ENCODE measurements around the gene ZNF438. TPM values are rescaled to one million over a fixed set of nuclear protein-coding genes. Genes with fewer than 3 reads are reported as not detected.

Gene ZNF438
- total and polyA plus RNA-seq, 2 of the 13 experiments (the other 11 are each of a cell fraction or from before 2014, with no cell fraction given) = 0.75 to 0.83 TPM

DNA sequence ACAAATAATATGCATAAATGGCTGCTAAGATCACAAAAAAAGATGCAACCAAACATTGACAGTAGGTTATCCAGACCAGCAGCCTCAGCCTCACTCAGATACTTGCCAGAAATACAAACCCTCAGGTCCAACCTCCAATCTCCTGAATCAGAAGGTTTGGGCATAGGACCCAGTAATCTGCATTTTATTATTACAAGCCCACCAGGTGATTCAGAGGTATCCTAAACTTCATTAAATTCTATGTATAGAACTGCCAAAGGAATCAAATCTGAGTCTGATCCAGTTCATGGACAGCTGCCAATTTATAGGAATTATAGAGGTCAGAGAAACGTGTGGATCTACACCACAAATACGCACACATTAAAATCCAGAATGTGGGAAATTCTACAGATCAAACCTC lies 41.3 kb downstream of the ZNF438 start (continued):
- TF ChIP-seq ARID2 (CRISPR knock-in tag; IDR thresholded peaks at IDR 0.05; ENCODE audit: borderline replicate concordance) (no peak), ZNF275 (CRISPR knock-in tag; IDR thresholded peaks at IDR 0.05; ENCODE audit: borderline replicate concordance) (no peak), ZNF713 (CRISPR knock-in tag; IDR thresholded peaks at IDR 0.05) (no peak)

DNA sequence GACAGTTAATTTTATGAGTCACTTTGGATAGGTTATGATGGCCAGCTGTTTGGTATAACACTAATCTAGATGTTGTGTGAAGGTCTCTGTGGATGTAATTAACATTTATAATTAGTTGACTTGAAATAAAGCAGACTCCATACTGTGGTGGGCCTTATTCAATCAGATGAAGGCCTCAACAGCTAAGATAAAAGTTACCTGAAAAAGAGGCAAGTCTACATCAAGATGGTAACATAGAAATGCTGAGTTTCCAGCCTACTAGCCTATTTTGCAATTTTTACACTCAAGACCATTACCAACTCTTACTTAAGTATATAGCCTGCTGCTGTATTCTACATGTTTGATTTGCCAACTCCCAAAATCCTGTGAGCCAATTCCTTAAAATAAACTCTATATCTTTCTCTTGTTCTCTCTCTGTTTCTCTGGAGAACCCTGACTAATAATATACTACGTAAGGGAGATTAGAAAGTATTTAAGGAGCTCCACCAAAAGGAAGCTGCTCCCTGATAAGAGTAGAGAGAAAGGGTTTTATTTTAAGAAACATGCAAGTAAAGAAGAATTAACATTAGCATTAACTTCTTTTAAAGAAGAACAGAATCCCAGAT lies 42.7 kb downstream of the ZNF438 start:
- Histone ChIP-seq H3K4me3 (replicated peaks in 1 of 3; ENCODE audit: insufficient read depth in 1 of 3, low read depth in 2 of 3, low read length in 3 of 3) (no peak overlapping the region), H2AFZ (ENCODE audit: low read length) (no peak overlapping the region), H3K36me3 (replicated peaks in 1 of 2; ENCODE audit: control insufficient read depth in 1 of 2, insufficient read depth in 2 of 2, low read length in 2 of 2) (no peaks in the 10 kb centered on the region), H3K9me3 (ENCODE audit: low read length) (peaks cover 7% of the 10 kb centered on the region; the same call in 1 of the 2 replicates), H3K9ac (ENCODE audit: insufficient read depth, low read depth, low read length) (no peak overlapping the region), H3K27ac (ENCODE audit: extremely low read length, insufficient read depth, low read length) (no peak overlapping the region), H3K27me3 (ENCODE audit: control insufficient read depth in 1 of 2, insufficient read depth in 2 of 2, low read length in 2 of 2) (no peaks in the 10 kb centered on the region), H3K4me2 (ENCODE audit: low read depth, low read length) (no peak overlapping the region), H3K79me2 (ENCODE audit: insufficient read depth, low read length) (no peaks in the 10 kb centered on the region), H3K4me1 (ENCODE audit: insufficient read depth, low read length) (no peaks in the 10 kb centered on the region), H4K20me1 (ENCODE audit: insufficient read depth, low read length) (no peaks in the 10 kb centered on the region)
- DNase-seq (ENCODE audit: low spot score) (no peak), FAIRE-seq (no peak), ATAC-seq (no peak)
- ChIA-PET POLR2A (no interaction called here), CTCF (ENCODE audit: low intra/inter-chr PET ratio, low total read pairs) (no interaction called here)
- intact Hi-C loops (cut with micrococcal nuclease; ENCODE audit: unreplicated experiment) = no loop called here
- WGBS (ENCODE audit: low lambda C conversion rate) = 33% methylated on average over 1 of the region's 1 CpG
- BruUV-seq (replicated peaks) = no TSS peak
- in situ Hi-C loops (cut with HindIII; ENCODE audit: extremely low pct_ligation_motif_present, low pct_unique_long_range_greater_than_20kb) = no loop called here
- TF ChIP-seq, protein P1, sequence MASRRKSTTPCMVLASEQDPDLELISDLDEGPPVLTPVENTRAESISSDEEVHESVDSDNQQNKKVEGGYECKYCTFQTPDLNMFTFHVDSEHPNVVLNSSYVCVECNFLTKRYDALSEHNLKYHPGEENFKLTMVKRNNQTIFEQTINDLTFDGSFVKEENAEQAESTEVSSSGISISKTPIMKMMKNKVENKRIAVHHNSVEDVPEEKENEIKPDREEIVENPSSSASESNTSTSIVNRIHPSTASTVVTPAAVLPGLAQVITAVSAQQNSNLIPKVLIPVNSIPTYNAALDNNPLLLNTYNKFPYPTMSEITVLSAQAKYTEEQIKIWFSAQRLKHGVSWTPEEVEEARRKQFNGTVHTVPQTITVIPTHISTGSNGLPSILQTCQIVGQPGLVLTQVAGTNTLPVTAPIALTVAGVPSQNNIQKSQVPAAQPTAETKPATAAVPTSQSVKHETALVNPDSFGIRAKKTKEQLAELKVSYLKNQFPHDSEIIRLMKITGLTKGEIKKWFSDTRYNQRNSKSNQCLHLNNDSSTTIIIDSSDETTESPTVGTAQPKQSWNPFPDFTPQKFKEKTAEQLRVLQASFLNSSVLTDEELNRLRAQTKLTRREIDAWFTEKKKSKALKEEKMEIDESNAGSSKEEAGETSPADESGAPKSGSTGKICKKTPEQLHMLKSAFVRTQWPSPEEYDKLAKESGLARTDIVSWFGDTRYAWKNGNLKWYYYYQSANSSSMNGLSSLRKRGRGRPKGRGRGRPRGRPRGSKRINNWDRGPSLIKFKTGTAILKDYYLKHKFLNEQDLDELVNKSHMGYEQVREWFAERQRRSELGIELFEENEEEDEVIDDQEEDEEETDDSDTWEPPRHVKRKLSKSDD (CRISPR knock-in tag; IDR thresholded peaks at IDR 0.05; ENCODE audit: low read depth) = no peak
- TF ChIP-seq ZNF570 (CRISPR knock-in tag; IDR thresholded peaks at IDR 0.05; ENCODE audit: borderline replicate concordance) = no peak
- TF ChIP-seq ZNF382 (CRISPR knock-in tag; IDR thresholded peaks at IDR 0.05; ENCODE audit: borderline replicate concordance) = no peak
- no peak for TF ChIP-seq ZFP62 (CRISPR knock-in tag; IDR thresholded peaks at IDR 0.05)
- no peak for TF ChIP-seq CEBPB (IDR thresholded peaks at IDR 0.05; ENCODE audit: borderline replicate concordance, low read depth, low read length)
- TF ChIP-seq NKX3-1 (CRISPR knock-in tag; IDR thresholded peaks at IDR 0.05) = no peak

All from HepG2 (cell line).